Tibial nerve (tissue), 4 donors: Measurements from ENCODE around the gene SUSD3.

ENCODE experiments used
- CTCF ChIP-seq, 5 experiments: fragments of 200-600 bp in 3 of 5; fragments of 450-650 bp in 2 of 5; sonication (generic) in 3 of 5; IDR thresholded peaks; one replicate each; pipeline ENCODE4 v1.5.1; 2016 to 2019; ENCODE audit warnings: antibody characterized with exemption in 5 of 5, mild to moderate bottlenecking in 3 of 5, moderate library complexity in 2 of 5
- EP300 ChIP-seq, 2 donors: sonication (generic); formaldehyde crosslinking; IDR thresholded peaks; one replicate each; pipeline ENCODE4 v1.6.1; 2017; ENCODE audit warnings: antibody characterized with exemption in 2 of 2, mild to moderate bottlenecking in 1 of 2
- POLR2A ChIP-seq, 2 donors: fragments of 450-650 bp; IDR thresholded peaks; one replicate each; pipeline ENCODE4 v1.6.1; 2017; ENCODE audit warnings: antibody characterized with exemption in 2 of 2, mild to moderate bottlenecking in 2 of 2, moderate library complexity in 2 of 2

- TF ChIP-seq CTCF (IDR thresholded peaks at IDR 0.05) (no peak), POLR2A (IDR thresholded peaks at IDR 0.05) (no peak), EP300 (IDR thresholded peaks at IDR 0.05) (no peak)
These were observed 35.6 kb upstream of the SUSD3 start for GRCh38 chr9:93022721-93023520.
